ENCODE results near the gene AK8. TPM values are rescaled to one million over a fixed set of nuclear protein-coding genes. Genes with fewer than 3 reads are reported as not detected.

Gene AK8
- total RNA-seq, 1 experiment from 2014 or later = 2.5 TPM

- ChIA-PET POLR2A (interaction anchor here (0.5 kb wide), 1 partner anchor 59 kb away, joined by 3 read pairs; no protein-coding TSS in a partner anchor), RAD21 (ENCODE audit: low non-redundant PET in 1 of 2, low total read pairs in 2 of 2, uncharacterized antibody in 2 of 2, unreplicated experiment in 2 of 2) (no interaction called here), CTCF (interaction anchor here (0.7 to 1.4 kb wide), 3 partner anchors 24 to 71 kb away, joined by 4 to 6 read pairs (median 4); no protein-coding TSS in a partner anchor)
- Histone ChIP-seq H2AFZ (ENCODE audit: low read depth, low read length, poor library complexity, severe bottlenecking) (peak within 1 kb of the TSS; percentile 97), H3K4me3 (replicated peaks in 1 of 2; ENCODE audit: low read depth in 1 of 2, low read length in 2 of 2) (peak within 1 kb of the TSS; percentile 99), H3K36me3 (ENCODE audit: control insufficient read depth in 1 of 2, insufficient read depth in 2 of 2, low read length in 2 of 2) (no peaks in the 10 kb centered on the region), H3K27me3 (ENCODE audit: insufficient read depth, low read length) (no peaks in the 10 kb centered on the region), H3K9me2 (ENCODE audit: insufficient read depth) (no peaks in the 10 kb centered on the region), H3K9ac (ENCODE audit: low read length) (peak within 1 kb of the TSS; percentile 97), H4K20me1 (ENCODE audit: insufficient read depth) (no peaks in the 10 kb centered on the region), H3K9me3 (ENCODE audit: control insufficient read depth in 1 of 2, insufficient read depth in 1 of 2, low read depth in 1 of 2, low read length in 2 of 2) (no peaks in the 10 kb centered on the region), H3K27ac (ENCODE audit: low read depth, low read length) (peak within 1 kb of the TSS; percentile 45; the same call in 1 of the 2 replicates), H3K79me2 (ENCODE audit: insufficient read depth, low read length) (no peaks in the 10 kb centered on the region), H3K4me2 (ENCODE audit: low read length) (peak within 1 kb of the TSS; percentile 99), H3K4me1 (ENCODE audit: control insufficient read depth in 1 of 2, insufficient read depth in 2 of 2, low read length in 2 of 2) (peaks cover 7 to 28% of the 10 kb centered on the region in 2 experiments; a peak in 2 of 4 replicates)
- TSS peak; percentile 57 for BruUV-seq (replicated peaks)
- ATAC-seq = peak; percentile 84
- DNase-seq (ENCODE audit: low read depth, low spot score) = peak; percentile 10
- TF ChIP-seq EZH2 (IDR thresholded peaks at IDR 0.05) (no peak), CEBPB (IDR thresholded peaks at IDR 0.05; ENCODE audit: low read depth) (no peak), YY1 (IDR thresholded peaks at IDR 0.05; ENCODE audit: extremely low read depth, insufficient replicate concordance, low read depth, low read length) (no peak), RAD21 (IDR thresholded peaks at IDR 0.05; ENCODE audit: low read depth) (no peak), REST (IDR thresholded peaks at IDR 0.05; ENCODE audit: low read depth) (no peak)
- intact Hi-C loops (cut with micrococcal nuclease) = no loop called here
Measured at GRCh38 chr9:132878695-132879456, 792 bp upstream of the AK8 start, which contains the start of gene SPACA9. TSS of gene SPACA9 (plus strand) at chr9:132878898. CDS start at chr9:132883948, 5,050 bp downstream.
